ENCODE data around the gene PARVB.

PARVB gene

GRCh38 chr22:44205516-44206329 is 181.6 kb downstream of the PARVB start:
- no peak for DNase-seq

DNA sequence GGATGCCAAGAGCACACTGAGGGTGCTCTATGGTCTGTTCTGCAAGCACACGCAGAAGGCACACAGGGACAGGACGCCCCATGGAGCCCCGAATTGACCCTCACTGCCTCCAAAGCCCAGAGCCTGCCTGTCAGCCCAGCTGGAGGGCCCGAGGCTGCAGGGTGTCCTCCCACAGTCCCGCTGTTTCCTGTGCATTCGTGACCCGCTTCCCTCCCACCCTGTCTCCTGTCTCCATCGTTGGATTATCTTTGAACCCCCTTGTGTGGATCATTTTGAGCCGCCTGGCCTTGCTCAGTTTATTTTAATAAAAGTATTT is 182.2 kb downstream of the PARVB start:
- DNase-seq = no peak

DNA sequence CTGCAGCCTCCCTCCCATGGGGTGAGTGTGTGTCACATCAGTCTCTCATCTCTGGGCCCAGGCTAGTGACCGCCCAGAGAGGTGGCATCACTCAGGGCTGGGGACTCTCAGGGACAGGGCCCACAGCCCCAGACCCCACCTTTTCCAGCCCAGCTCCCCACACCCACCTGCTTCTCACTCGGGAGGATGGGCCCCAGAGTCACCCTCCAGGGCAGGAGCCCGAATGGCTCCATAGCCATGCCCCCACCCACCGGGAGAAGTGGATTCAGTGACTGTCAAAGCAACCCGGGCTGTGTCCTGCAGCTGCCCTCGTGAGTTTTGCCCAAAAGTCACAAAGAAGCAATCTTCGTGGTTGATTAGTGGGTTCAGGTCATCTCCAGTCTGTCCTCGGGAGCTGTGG is 182.6 kb downstream of the PARVB start:
- DNase-seq = no peak

- DNase-seq = no peak
These were observed 183.3 kb downstream of the PARVB start for GRCh38 chr22:44207173-44207980.

DNA sequence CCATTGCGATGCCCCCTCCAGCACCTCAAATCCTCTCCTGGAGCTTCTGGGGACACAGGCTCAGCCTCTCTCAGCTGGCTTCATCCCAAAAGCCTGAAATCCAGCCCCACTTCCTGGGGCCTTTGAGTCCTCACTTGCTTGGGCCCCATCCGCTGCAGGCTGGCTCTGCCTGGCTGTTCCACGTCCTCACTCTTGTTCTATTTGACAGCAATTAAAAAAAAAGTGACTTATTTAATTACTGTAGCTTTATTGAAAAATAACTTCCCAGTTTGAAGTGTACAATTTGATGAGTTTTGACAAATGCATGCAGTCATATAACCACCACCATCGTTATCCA is 183.8 kb downstream of the PARVB start:
- no peak for DNase-seq

- no peak for DNase-seq
These were observed 185.2 kb downstream of the PARVB start for GRCh38 chr22:44209343-44209742.

DNA sequence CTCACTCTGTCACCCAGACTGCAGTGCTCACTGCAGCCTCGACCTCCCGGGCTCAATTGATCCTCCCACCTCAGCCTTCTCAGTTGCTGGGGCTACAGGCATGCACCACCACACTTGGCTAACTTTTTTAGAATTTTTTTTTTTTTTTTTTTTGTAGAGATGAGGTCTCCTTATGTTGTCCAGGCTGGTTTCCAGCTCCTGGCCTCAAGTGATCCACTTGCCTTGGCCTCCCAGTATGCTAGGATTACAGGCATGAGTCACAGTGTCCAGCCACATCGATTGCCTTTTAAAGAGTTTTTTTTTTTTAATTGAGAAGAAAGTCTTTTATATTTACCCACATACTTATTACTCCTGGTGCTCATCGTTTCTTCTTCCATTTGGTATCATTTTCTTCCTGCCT is 186.6 kb downstream of the PARVB start:
- no peak for DNase-seq

GRCh38 chr22:44211256-44211945 is 187.3 kb downstream of the PARVB start:
- DNase-seq = peak; percentile 8

DNA sequence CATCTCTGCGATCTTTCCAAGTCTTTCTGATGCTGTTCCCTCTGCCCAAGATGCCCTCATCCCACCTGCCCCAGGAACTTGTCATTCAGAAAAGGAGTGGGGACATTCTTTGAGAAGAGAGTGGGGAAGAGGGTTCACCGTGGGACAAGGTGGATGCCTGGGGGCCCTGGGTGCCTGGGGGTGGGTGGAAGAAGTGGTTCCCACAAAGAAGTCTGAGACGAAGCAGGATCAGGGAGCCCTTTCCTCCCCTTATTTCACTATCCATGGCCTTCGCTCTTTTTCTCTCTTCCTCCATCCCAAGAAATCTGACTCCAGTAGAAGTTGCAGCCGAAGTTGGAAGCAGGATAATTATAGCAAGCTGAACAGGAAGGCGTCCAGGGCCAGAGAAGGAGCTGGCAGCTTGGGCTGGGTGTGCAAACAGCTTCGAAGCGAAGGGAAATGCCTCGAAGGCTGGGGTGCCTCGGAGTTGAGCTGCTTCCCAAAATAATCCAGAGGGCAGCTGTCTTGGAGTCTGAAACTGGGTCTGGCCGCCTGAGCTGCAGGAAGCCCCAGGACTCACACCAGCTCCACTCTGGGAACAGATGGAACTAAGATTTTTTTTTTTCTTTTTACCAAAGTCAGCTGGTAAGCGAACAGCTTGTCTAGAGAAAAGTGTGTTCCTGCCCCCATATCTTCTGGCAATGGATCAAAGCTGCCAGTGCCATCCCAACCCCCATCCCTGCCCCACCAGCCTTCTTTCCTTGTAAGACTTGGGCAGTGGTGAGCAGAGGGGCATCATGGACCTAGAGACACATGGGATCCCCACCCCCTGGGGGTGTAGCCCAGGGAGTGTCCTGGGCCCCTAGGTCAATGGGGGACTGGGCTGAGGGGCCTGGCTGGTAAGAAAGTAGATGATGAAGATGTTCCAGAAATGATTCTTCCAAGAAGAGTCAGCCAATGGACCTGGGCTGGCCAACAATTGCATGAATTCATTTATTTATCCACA is 188.1 kb downstream of the PARVB start:
- DNase-seq = no peak

- no peak for DNase-seq
These were observed 188.8 kb downstream of the PARVB start for GRCh38 chr22:44212936-44213335.

DNA sequence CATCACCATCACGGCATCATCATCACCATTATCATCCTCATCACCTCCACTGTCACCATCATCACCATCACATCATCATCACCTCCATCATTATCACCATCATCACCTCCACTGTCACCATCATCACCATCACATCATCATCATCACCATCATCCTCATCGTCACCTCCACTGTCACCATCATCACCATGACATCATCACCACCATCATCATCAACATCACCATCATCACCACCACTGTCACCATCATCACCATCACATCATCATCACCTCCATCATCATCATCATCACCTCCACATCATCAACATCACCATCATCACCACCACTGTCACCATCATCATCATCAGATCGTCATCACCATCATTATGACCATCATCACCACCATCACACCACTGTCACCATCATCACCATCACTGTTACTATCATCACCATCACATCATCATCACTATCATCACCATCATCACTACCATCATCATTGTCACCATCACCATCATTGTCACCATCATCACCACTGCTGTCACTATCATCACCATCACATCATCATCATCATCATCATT is 189.5 kb downstream of the PARVB start:
- DNase-seq = no peak

- DNase-seq = no peak
These were observed 190.1 kb downstream of the PARVB start for GRCh38 chr22:44214187-44214586.

GRCh38 chr22:44214764-44215163 is 190.7 kb downstream of the PARVB start:
- no peak for DNase-seq

DNA sequence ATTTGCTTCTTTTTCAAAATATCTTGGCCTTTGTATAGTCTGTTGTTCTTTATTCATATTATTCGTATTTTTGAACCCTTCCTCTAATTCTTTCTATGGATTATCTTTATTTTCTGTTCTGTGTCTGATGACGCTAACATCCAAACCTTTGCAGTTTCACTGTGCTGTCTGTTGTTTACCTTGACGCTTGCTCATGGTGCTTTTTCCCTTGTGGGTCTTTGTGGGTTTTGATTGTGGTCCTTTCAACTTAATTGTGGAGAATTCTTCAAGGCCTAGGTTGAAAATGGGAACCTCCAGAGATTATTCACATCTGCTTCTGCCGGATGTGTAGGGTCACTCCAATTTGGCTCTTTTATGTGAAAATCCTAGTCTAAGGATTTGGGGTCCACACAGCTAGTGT is 191.2 kb downstream of the PARVB start:
- DNase-seq = no peak

DNA sequence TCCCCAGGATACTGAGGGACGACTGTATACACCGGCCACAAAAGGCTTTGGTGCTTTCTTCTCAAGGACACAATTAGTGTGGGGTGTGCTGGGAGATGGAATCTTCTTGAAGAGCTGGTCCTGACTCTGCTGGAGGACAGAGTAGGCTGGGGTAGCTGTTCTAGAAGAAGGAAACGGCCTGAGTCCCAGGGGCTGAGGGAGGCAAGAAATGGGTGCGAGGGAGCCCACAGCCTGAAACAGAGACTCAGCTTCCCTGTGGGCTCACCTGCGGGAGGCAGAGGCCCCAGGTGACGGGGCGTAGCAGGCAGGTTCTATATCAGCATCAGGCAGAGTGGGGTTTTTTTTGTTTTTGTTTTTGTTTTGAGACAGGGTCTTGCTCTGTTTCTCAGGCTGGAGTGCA is 193.2 kb downstream of the PARVB start:
- DNase-seq = no peak

- DNase-seq = no peak
These were observed 194.0 kb downstream of the PARVB start for GRCh38 chr22:44218071-44218470.

DNA sequence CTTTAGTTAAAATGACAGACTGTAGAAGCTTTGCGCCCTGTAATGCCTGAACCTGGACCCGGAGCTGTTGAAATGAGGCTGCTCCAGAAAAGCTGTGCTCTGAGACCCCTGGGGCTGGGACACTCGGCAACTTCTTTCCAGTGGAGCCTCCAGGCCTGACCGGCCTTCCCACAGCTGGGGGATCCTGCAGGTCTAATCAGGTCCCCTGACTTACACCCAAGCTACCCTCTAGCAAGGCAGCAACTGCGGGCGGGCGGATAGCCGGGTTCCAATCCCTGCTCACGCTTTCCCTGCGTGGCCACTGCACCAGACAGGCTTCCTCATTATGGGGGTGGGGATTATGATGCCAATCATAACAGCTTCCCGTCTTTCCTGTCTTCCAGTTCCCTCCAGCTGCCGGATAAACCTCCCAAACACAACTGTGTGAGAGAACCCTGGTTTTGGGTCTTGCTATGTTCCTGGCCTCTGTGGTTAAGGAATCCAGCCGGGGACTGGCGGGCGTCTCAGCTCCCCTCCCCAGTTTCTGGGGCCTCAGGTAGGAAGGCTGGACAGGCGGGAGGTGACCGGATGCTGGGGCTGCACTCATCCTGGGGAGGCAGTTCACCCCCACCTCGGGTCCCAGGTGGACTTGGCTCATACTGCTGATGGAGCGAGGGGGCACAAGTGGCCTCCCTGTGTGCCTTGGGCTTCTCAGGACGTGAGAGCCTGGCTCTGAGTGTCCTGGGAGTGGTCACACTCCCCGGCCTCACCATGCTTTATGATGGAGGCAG is 195.2 kb downstream of the PARVB start:
- no peak for DNase-seq

- DNase-seq = no peak
These were observed 196.9 kb downstream of the PARVB start for GRCh38 chr22:44220727-44221680.

- no peak for DNase-seq
These were observed 197.8 kb downstream of the PARVB start for GRCh38 chr22:44221710-44222475.

All from hematopoietic multipotent progenitor cell treated with erythropoietin and hydrocortisone succinate and interleukin-3 and kit ligand, for 6 days (in vitro differentiated cells).